Suprapubic skin (tissue), 4 donors: ENCODE results near the gene ARID4A. TPM values are rescaled to one million over a fixed set of nuclear protein-coding genes. Genes with fewer than 3 reads are reported as not detected.

Source experiments
- DNase-seq, 2 donors: peaks; one replicate each; pipeline ENCODE4 v3.0.0-alpha.2; 2019; ENCODE audit warnings: low spot score in 2 of 2
- H3K27ac ChIP-seq: fragments of 200-600 bp; sonication (generic); one replicate; pipeline ENCODE4 v1.5.1; 2019
- H3K27me3 ChIP-seq: fragments of 200-600 bp; sonication (generic); one replicate; pipeline ENCODE4 v1.5.1; 2019
- H3K36me3 ChIP-seq: fragments of 200-600 bp; sonication (generic); one replicate; pipeline ENCODE4 v1.5.1; 2019
- H3K4me1 ChIP-seq: fragments of 200-600 bp; sonication (generic); one replicate; pipeline ENCODE4 v1.5.1; 2019
- H3K4me3 ChIP-seq: fragments of 200-600 bp; sonication (generic); one replicate; pipeline ENCODE4 v1.5.1; 2019; ENCODE audit warnings: mild to moderate bottlenecking
- H3K9me3 ChIP-seq: fragments of 200-600 bp; sonication (generic); one replicate; pipeline ENCODE4 v1.5.1; 2019
- EP300 ChIP-seq: sonication (generic); formaldehyde crosslinking; IDR thresholded peaks from one replicate; pipeline ENCODE4 v1.6.1; 2017; ENCODE audit warnings: antibody characterized with exemption
- POLR2A ChIP-seq, 2 donors: fragments of 450-650 bp; IDR thresholded peaks; one replicate each; pipeline ENCODE4 v1.6.1; 2017; ENCODE audit warnings: antibody characterized with exemption in 2 of 2, mild to moderate bottlenecking in 2 of 2, moderate library complexity in 2 of 2
- POLR2AphosphoS5 ChIP-seq, 3 donors: sonication (generic); formaldehyde crosslinking; IDR thresholded peaks; one replicate each; pipeline ENCODE4 v1.6.1; 2017; ENCODE audit warnings: antibody characterized with exemption in 3 of 3
- WGBS: methylation state at CpG from one replicate; pipeline ENCODE4 v1.1.5; 2018; 5-methylcytosine and 5-hydroxymethylcytosine counted together
- total RNA-seq, 4 donors: library from RNA; depleted of rRNA; stranded (reverse); fragments of >200 nt; gene quantifications; one replicate each; pipeline ENCODE4 v1.1.0, GENCODE V29; 2016
- TF ChIP-seq, protein P1 (sequence below), 2 donors: fragments of 200-600 bp in 1 of 2; fragments of 450-650 bp in 1 of 2; sonication (generic) in 1 of 2; IDR thresholded peaks; one replicate each; pipeline ENCODE4 v1.5.1; 2016 to 2019; ENCODE audit warnings: antibody characterized with exemption in 2 of 2, mild to moderate bottlenecking in 1 of 2, moderate library complexity in 1 of 2

ARID4A gene
- total RNA-seq, 4 donors from 2014 or later, result 11.0 to 42.2 (median 14.4) TPM

DNA sequence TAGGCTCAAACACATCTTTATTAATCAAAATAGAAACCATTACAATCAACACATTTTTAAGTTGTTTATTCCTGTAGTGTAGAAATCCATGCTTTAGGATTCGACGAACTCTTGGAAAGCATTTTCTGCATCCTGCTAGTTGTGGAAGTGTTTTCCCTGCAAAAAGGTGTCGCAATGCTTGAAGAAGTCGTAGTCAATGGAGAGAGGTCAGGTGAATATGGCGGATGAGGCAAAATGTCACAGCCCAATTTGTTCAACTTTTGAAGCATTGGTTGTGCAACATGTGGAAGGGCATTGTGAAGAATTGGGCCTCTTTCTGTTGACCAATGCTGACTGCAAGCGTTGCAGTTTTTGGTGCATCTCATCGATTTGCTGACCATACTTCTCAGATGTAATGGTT, 4.2 kb upstream of the ARID4A start:
- no peaks in the 10 kb centered on the region for H3K9me3 ChIP-seq
- WGBS, result 96% methylated on average over 7 of the region's 7 CpGs
- H3K36me3 ChIP-seq, result peaks cover 46% of the 10 kb centered on the region
- no peak for DNase-seq
- no peaks in the 10 kb centered on the region for H3K27me3 ChIP-seq
- H3K27ac ChIP-seq, result no peak overlapping the region
- TF ChIP-seq POLR2A (IDR thresholded peaks at IDR 0.05), result no peak
- no peak for TF ChIP-seq POLR2AphosphoS5 (IDR thresholded peaks at IDR 0.05)
- TF ChIP-seq, protein P1, sequence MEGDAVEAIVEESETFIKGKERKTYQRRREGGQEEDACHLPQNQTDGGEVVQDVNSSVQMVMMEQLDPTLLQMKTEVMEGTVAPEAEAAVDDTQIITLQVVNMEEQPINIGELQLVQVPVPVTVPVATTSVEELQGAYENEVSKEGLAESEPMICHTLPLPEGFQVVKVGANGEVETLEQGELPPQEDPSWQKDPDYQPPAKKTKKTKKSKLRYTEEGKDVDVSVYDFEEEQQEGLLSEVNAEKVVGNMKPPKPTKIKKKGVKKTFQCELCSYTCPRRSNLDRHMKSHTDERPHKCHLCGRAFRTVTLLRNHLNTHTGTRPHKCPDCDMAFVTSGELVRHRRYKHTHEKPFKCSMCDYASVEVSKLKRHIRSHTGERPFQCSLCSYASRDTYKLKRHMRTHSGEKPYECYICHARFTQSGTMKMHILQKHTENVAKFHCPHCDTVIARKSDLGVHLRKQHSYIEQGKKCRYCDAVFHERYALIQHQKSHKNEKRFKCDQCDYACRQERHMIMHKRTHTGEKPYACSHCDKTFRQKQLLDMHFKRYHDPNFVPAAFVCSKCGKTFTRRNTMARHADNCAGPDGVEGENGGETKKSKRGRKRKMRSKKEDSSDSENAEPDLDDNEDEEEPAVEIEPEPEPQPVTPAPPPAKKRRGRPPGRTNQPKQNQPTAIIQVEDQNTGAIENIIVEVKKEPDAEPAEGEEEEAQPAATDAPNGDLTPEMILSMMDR (IDR thresholded peaks at IDR 0.05), result no peak
- no peak for TF ChIP-seq EP300
- no peak overlapping the region for H3K4me3 ChIP-seq
- H3K4me1 ChIP-seq, result peaks cover 24% of the 10 kb centered on the region

DNA sequence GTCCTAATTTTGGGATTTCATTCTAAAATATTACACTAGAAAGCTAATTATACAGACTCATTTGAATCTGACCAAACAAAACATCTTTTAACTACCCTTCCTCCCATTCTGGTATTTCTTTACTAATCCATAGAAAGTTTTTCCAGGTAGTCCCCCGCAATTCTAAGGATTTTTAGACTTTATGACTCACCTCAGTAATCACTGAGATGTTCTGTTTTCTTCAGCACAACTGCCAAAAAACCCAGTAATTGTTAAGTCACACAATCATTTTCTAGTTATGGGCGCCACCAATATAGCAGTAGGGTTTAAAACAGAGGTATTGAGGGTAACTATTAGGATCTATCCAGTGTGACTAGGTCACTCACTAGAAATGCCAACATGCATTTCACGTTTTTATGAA, 1.6 kb upstream of the ARID4A start:
- no peaks in the 10 kb centered on the region for H3K9me3 ChIP-seq
- no peak for TF ChIP-seq POLR2A (IDR thresholded peaks at IDR 0.05)
- TF ChIP-seq EP300, result no peak
- TF ChIP-seq, protein P1 (IDR thresholded peaks at IDR 0.05), result no peak
- TF ChIP-seq POLR2AphosphoS5 (IDR thresholded peaks at IDR 0.05), result no peak
- no peaks in the 10 kb centered on the region for H3K27me3 ChIP-seq
- no peak for DNase-seq
- peaks cover 40% of the 10 kb centered on the region for H3K4me1 ChIP-seq
- peak overlapping the region; percentile 99 for H3K4me3 ChIP-seq
- WGBS, result 6% methylated on average over 3 of the region's 3 CpGs
- H3K27ac ChIP-seq, result peak overlapping the region; percentile 97
- peaks cover 23% of the 10 kb centered on the region for H3K36me3 ChIP-seq

DNA sequence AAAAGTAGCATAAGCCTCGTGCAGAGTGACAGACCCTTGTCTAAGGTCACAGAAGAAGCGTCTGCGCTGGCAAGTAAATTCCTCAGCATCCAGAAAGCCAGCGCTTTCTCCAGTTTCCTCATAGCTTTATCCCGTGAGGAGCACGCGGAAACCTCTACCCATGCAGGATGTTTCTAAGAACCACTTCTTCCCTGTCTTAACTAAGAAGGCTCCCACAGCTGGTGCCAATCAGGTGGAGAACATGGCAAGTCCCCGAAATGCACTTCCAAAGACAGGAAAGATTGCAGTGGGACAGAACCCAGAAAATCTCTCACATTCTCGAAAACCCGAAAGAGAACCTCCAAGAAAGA, 968 bp upstream of the ARID4A start:
- Histone ChIP-seq H3K27me3 (no peaks in the 10 kb centered on the region), H3K4me3 (peak overlapping the region; percentile 99), H3K4me1 (peaks cover 35% of the 10 kb centered on the region), H3K27ac (peak overlapping the region; percentile 97), H3K36me3 (peaks cover 23% of the 10 kb centered on the region), H3K9me3 (no peaks in the 10 kb centered on the region)
- DNase-seq, result peak in 1 of 2 donors; percentile 71
- TF ChIP-seq, protein P1 (IDR thresholded peaks at IDR 0.05), result no peak
- TF ChIP-seq EP300, result no peak
- no peak for TF ChIP-seq POLR2AphosphoS5 (IDR thresholded peaks at IDR 0.05)
- TF ChIP-seq POLR2A (IDR thresholded peaks at IDR 0.05), result no peak
- under 1% methylated on average over 10 of the region's 10 CpGs for WGBS

DNA sequence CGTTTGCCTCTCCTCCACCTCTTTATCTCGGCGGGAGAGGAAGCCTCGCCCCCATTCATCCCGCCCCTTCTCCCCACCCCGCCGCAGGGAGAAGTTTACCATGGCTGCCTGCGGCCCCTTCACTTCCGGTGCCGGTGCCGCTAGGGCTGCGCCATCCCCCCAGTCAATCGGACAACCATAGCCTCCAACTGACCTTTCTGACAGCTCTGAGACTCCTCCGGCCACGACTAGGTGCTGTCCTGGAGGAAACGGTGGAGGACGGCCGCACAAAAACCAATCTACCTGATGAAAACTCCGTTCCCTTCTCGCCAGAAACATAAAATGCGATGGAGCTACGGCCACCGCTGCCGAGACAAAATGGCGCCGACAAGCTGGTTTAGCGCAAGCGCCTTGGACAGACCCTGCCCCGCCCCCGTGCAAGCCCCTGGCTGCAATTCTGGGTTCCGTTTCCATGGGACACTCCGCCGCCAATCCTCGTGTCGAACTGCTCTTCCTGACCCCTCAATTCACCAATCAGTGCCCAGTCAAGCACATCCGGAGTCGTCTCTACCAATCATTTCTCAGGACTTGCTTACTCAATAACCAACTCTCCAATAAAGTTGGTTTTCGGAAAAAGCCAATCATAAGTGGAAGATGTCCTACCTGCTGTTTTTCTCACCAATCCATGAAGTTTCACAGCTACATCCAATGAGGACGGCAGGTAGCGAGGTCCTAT, 436 bp upstream of the ARID4A start:
- peaks cover 35% of the 10 kb centered on the region for H3K4me1 ChIP-seq
- peak; percentile 82 to 92 for TF ChIP-seq POLR2A (IDR thresholded peaks at IDR 0.05)
- TF ChIP-seq, protein P1 (IDR thresholded peaks at IDR 0.05), result no peak
- peak in 2 of 3 donors; percentile 46 to 82 for TF ChIP-seq POLR2AphosphoS5 (IDR thresholded peaks at IDR 0.05)

DNA sequence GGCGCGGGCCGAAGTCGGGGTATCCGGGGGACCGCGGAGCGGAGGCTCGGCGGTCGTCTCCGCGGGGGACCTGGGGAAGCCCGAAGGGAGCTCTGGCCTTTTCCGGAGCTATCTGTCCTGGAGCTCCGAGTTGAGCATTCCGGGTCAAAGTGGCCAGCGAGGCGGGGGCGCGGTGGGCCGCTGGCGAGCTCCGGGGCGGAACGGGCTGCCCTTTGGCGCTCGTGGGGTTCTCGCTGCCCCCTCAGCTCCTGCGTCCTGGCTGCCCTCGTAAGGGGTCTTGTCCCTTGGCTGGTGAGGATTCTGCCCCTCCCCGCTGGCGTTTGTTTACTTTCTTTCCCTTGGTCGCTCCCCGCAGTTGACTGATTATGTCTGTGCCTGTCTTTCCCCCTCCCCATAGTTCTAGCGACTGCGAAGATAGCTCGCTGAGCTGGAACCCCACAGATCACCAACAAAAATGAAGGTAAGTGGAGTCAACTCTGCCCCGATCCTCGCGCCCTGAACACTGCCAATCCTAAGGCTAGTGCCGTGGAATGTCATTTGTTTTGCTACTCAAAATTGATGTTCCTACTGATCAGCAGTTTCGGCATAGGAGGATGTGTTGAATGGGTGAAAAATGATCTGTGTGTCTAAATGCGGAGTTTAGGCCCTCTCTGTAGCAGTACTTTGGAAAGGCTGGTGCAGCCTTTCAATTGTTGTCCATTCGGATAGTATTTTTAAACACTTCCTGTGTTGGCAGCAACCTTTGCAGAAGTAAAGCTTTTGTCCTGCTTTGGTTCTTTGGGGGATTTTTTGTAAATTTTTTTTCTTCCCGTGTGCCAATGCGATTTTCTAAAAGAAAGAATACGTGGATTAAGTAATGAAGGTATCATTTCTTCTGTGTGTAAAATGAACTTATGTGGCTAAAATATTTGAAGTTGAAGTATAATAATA, 1.3 kb downstream of the ARID4A start:
- peak overlapping the region; percentile 99 for H3K4me3 ChIP-seq
- peak overlapping the region; percentile 98 for H3K27ac ChIP-seq
- peaks cover 35% of the 10 kb centered on the region for H3K4me1 ChIP-seq
- no peaks in the 10 kb centered on the region for H3K9me3 ChIP-seq
- H3K27me3 ChIP-seq, result no peaks in the 10 kb centered on the region
- DNase-seq, result peak in 1 of 2 donors; percentile 74
- TF ChIP-seq EP300 (no peak), POLR2AphosphoS5 (IDR thresholded peaks at IDR 0.05) (no peak), POLR2A (IDR thresholded peaks at IDR 0.05) (no peak)
- TF ChIP-seq, protein P1 (IDR thresholded peaks at IDR 0.05), result no peak
- 3% methylated on average over 19 of the region's 48 CpGs for WGBS
- peaks cover 12% of the 10 kb centered on the region for H3K36me3 ChIP-seq

More for the DNA sequence above, 436 bp upstream of the ARID4A start:
- no peaks in the 10 kb centered on the region for H3K9me3 ChIP-seq
- peaks cover 22% of the 10 kb centered on the region for H3K36me3 ChIP-seq
- peak; percentile 99 for DNase-seq
- WGBS, result 0% methylated on average over 38 of the region's 40 CpGs
- peak overlapping the region; percentile 98 for H3K27ac ChIP-seq
- H3K4me3 ChIP-seq, result peak overlapping the region; percentile 99
- H3K27me3 ChIP-seq, result no peaks in the 10 kb centered on the region
